Activated CD8-positive, alpha-beta T cell treated with anti-CD3 and anti-CD28 coated beads for 36 hours (primary cell): ENCODE results near the gene PTGDS. TPM values are rescaled to one million over a fixed set of nuclear protein-coding genes. Genes with fewer than 3 reads are reported as not detected.

ENCODE experiments used
- ATAC-seq: fragments of 200-7000 bp; cut with Tn5 transposase; one replicate; pipeline ENCODE4 v1.10.0; 2021; ENCODE audit warnings: mild to moderate bottlenecking, moderate library complexity
- CTCF ChIA-PET: fragments of 350-600 bp; sonication (Branson Sonifier 250); formaldehyde crosslinking; loops from one replicate; lab custom pipeline; 2021; ENCODE audit warnings: antibody characterized with exemption; lab: Charles Lee
- POLR2A ChIA-PET: fragments of 350-600 bp; sonication (Branson Sonifier 250); formaldehyde crosslinking; loops from one replicate; lab custom pipeline; 2021; ENCODE audit warnings: antibody characterized with exemption; lab: Charles Lee
- DNase-seq: peaks from one replicate; pipeline ENCODE4 v3.0.0-alpha.2; 2020
- H3K27ac Mint-ChIP-seq: one replicate; pipeline ENCODE4 v1.8.0; 2021; ENCODE audit warnings: mild to moderate bottlenecking, mixed read lengths
- H3K27me3 Mint-ChIP-seq: one replicate; pipeline ENCODE4 v1.8.0; 2021; ENCODE audit warnings: mixed read lengths
- H3K36me3 Mint-ChIP-seq: one replicate; pipeline ENCODE4 v1.8.0; 2021; ENCODE audit warnings: low read depth, mixed read lengths
- H3K4me1 Mint-ChIP-seq: one replicate; pipeline ENCODE4 v1.8.0; 2021; ENCODE audit warnings: low read depth, mixed read lengths
- H3K4me3 Mint-ChIP-seq: one replicate; pipeline ENCODE4 v1.8.0; 2021; ENCODE audit warnings: mild to moderate bottlenecking, moderate library complexity, mixed read lengths
- H3K9me3 Mint-ChIP-seq: one replicate; pipeline ENCODE4 v1.8.0; 2021; ENCODE audit warnings: mixed read lengths
- CTCF ChIP-seq: fragments of 200-600 bp; IDR thresholded peaks from one replicate; pipeline ENCODE4 v1.8.0; 2022; ENCODE audit warnings: antibody characterized with exemption, mild to moderate bottlenecking
- intact Hi-C: fragments of 100-400 bp; cut with micrococcal nuclease; formaldehyde crosslinking; loops from one replicate; pipeline ENCODE4 v1.10.0; 2022
- total RNA-seq, 2 experiments: library from RNA; stranded (reverse); gene quantifications; one replicate each; pipeline ENCODE4 v1.2.3, GENCODE V29; 2021

Gene PTGDS
- total RNA-seq, 2 experiments from 2014 or later = not detected

GRCh38 chr9:137016436-137016835 is 39.1 kb downstream of the PTGDS start:
- no peak for DNase-seq
- Mint-ChIP-seq H3K4me1 (no peaks in the 10 kb centered on the region), H3K27me3 (no peaks in the 10 kb centered on the region), H3K27ac (no peak overlapping the region), H3K4me3 (no peak overlapping the region), H3K36me3 (no peaks in the 10 kb centered on the region), H3K9me3 (no peaks in the 10 kb centered on the region)
- intact Hi-C loops = no loop called here
- no peak for ATAC-seq
- ChIA-PET POLR2A (no interaction called here), CTCF (interaction anchor here (1.3 kb wide), 1 partner anchor 13 kb away, joined by 6 read pairs; no protein-coding TSS in a partner anchor)
- no peak for TF ChIP-seq CTCF

- no peak for DNase-seq
- TF ChIP-seq CTCF = no peak
- H3K36me3 Mint-ChIP-seq = no peaks in the 10 kb centered on the region
- intact Hi-C loops = no loop called here
- H3K4me1 Mint-ChIP-seq = no peaks in the 10 kb centered on the region
- no peak overlapping the region for H3K27ac Mint-ChIP-seq
- ChIA-PET POLR2A (no interaction called here), CTCF (interaction anchor here (1.3 kb wide), 1 partner anchor 12 kb away, joined by 6 read pairs; no protein-coding TSS in a partner anchor)
- H3K4me3 Mint-ChIP-seq = no peak overlapping the region
- ATAC-seq = no peak
- H3K27me3 Mint-ChIP-seq = no peaks in the 10 kb centered on the region
- H3K9me3 Mint-ChIP-seq = no peaks in the 10 kb centered on the region
These were observed 39.8 kb downstream of the PTGDS start for GRCh38 chr9:137017071-137017470.

- CTCF ChIA-PET = interaction anchor here (1.3 kb wide), 1 partner anchor 11 kb away, joined by 6 read pairs; no protein-coding TSS in a partner anchor
- no peaks in the 10 kb centered on the region for H3K36me3 Mint-ChIP-seq
- H3K9me3 Mint-ChIP-seq = no peaks in the 10 kb centered on the region
These were observed 40.6 kb downstream of the PTGDS start for GRCh38 chr9:137017791-137018497.

GRCh38 chr9:137018761-137019559 is 41.7 kb downstream of the PTGDS start:
- no peaks in the 10 kb centered on the region for H3K27me3 Mint-ChIP-seq
- POLR2A ChIA-PET = interaction anchor here (1.1 kb wide), 1 partner anchor 26 kb away, joined by 3 read pairs; no protein-coding TSS in a partner anchor

More at GRCh38 chr9:137017791-137018497, 40.6 kb downstream of the PTGDS start:
- no peaks in the 10 kb centered on the region for H3K4me1 Mint-ChIP-seq
- DNase-seq = no peak
- TF ChIP-seq CTCF = no peak
- POLR2A ChIA-PET = interaction anchor here (0.7 to 1.1 kb wide), 2 partner anchors 8 to 25 kb away, joined by 3 read pairs; no protein-coding TSS in a partner anchor
- intact Hi-C loops = no loop called here
- H3K4me3 Mint-ChIP-seq = no peak overlapping the region
- H3K27ac Mint-ChIP-seq = no peak overlapping the region
- no peak for ATAC-seq
- no peaks in the 10 kb centered on the region for H3K27me3 Mint-ChIP-seq

More at GRCh38 chr9:137018761-137019559, 41.7 kb downstream of the PTGDS start:
- intact Hi-C loops = no loop called here
- no peaks in the 10 kb centered on the region for H3K36me3 Mint-ChIP-seq
- DNase-seq = no peak
- H3K27ac Mint-ChIP-seq = no peak overlapping the region
- TF ChIP-seq CTCF = no peak
- no peak overlapping the region for H3K4me3 Mint-ChIP-seq
- ATAC-seq = no peak
- CTCF ChIA-PET = interaction anchor here (0.7 to 1.2 kb wide), 2 partner anchors 16 to 49 kb away, joined by 3 to 6 read pairs; no protein-coding TSS in a partner anchor
- no peaks in the 10 kb centered on the region for H3K9me3 Mint-ChIP-seq
- H3K4me1 Mint-ChIP-seq = no peaks in the 10 kb centered on the region
